Measurements from ENCODE around the gene RFC5. TPM values are rescaled to one million over a fixed set of nuclear protein-coding genes. Genes with fewer than 3 reads are reported as not detected.

The RFC5 gene
- total and polyA plus RNA-seq, 2 of the 4 experiments (the other 2 are of a cell fraction), result 14.7 to 20.1 TPM

DNA sequence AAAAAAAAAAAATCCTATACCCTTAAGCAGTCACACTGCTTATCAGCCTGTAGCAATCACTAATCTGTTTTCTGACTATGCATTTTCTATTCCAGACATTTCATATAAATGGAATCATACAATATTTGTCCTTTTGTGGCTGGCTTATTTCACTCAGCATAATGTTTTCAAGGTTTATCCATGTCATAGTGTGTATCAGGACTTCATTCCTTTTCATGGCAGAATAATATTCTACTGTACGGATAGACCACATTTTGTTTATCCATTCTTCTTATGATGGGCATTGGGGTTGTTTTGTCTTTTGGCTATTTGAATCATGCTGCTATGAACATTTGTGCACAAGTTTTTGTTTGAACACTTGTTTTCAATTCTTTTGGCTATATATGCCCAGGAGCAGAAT, 39.1 kb upstream of the RFC5 start:
- Histone ChIP-seq H3K4me3 (ENCODE audit: insufficient read depth, low read depth, low read length) (no peak overlapping the region), H4K8ac (ENCODE audit: low read depth in 2 of 2, low read length in 2 of 2) (no peak overlapping the region), H3K9me3 (ENCODE audit: control insufficient read depth, insufficient read depth, low read length) (no peaks in the 10 kb centered on the region), H3K79me1 (ENCODE audit: low read depth in 1 of 2, low read length in 2 of 2) (no peaks in the 10 kb centered on the region), H3K14ac (replicated peaks; ENCODE audit: low read depth, low read length) (no peak overlapping the region), H3K27ac (ENCODE audit: insufficient read depth, low read length) (no peak overlapping the region), H2AFZ (replicated peaks; ENCODE audit: low read length, poor library complexity) (no peak overlapping the region), H3K36me3 (ENCODE audit: control insufficient read depth, insufficient read depth, low read length) (no peaks in the 10 kb centered on the region), H3K9me1 (ENCODE audit: insufficient read depth, low read length) (no peaks in the 10 kb centered on the region), H3K4me2 (ENCODE audit: low read depth, low read length) (no peak overlapping the region), H3K9ac (ENCODE audit: low read depth, low read length) (no peak overlapping the region), H2BK120ac (ENCODE audit: low read depth, low read length) (no peak overlapping the region), H2AK5ac (ENCODE audit: low read depth, low read length) (no peak overlapping the region), H2BK20ac (ENCODE audit: low read depth, low read length) (no peak overlapping the region), H3K4ac (ENCODE audit: low read depth, low read length) (no peak overlapping the region), H4K20me1 (ENCODE audit: insufficient read depth, low read length) (no peaks in the 10 kb centered on the region), H3K18ac (ENCODE audit: low read depth, low read length) (no peak overlapping the region), H3K56ac (ENCODE audit: extremely low read depth, insufficient read depth, low read length) (no peak overlapping the region), H2AK9ac (replicated peaks; ENCODE audit: low read depth, low read length, poor library complexity) (no peak overlapping the region), H3K4me1 (ENCODE audit: control insufficient read depth, insufficient read depth, low read length) (no peaks in the 10 kb centered on the region), H4K91ac (ENCODE audit: insufficient read depth, low read depth, low read length) (no peak overlapping the region), H3K23ac (ENCODE audit: low read depth, low read length) (no peak overlapping the region), H2BK5ac (ENCODE audit: low read depth, low read length, poor library complexity, severe bottlenecking) (no peak overlapping the region), H3K27me3 (ENCODE audit: control insufficient read depth, insufficient read depth, low read length) (no peaks in the 10 kb centered on the region), H2BK15ac (ENCODE audit: low read depth, low read length) (no peak overlapping the region), H4K5ac (ENCODE audit: low read depth, low read length) (no peak overlapping the region)
- BruUV-seq (replicated peaks), result no TSS peak
- dilution Hi-C loops (cut with HindIII; ENCODE audit: low sequenced_read_pairs, unreplicated experiment) (no loop called here), intact Hi-C loops (cut with micrococcal nuclease) (no loop called here), in situ Hi-C loops (cut with MboI; ENCODE audit: low sequenced_read_pairs) (no loop called here)
- CTCF ChIA-PET, result no interaction called here
- TF ChIP-seq, protein P1, sequence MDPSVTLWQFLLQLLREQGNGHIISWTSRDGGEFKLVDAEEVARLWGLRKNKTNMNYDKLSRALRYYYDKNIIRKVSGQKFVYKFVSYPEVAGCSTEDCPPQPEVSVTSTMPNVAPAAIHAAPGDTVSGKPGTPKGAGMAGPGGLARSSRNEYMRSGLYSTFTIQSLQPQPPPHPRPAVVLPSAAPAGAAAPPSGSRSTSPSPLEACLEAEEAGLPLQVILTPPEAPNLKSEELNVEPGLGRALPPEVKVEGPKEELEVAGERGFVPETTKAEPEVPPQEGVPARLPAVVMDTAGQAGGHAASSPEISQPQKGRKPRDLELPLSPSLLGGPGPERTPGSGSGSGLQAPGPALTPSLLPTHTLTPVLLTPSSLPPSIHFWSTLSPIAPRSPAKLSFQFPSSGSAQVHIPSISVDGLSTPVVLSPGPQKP (IDR thresholded peaks at IDR 0.05; ENCODE audit: borderline replicate concordance, low read depth, low read length), result no peak
- no peak for TF ChIP-seq MXI1 (IDR thresholded peaks at IDR 0.05; ENCODE audit: borderline replicate concordance, low read depth, low read length)
- no peak for TF ChIP-seq CEBPB (IDR thresholded peaks at IDR 0.05; ENCODE audit: low read depth, low read length)
- TF ChIP-seq, protein P2, sequence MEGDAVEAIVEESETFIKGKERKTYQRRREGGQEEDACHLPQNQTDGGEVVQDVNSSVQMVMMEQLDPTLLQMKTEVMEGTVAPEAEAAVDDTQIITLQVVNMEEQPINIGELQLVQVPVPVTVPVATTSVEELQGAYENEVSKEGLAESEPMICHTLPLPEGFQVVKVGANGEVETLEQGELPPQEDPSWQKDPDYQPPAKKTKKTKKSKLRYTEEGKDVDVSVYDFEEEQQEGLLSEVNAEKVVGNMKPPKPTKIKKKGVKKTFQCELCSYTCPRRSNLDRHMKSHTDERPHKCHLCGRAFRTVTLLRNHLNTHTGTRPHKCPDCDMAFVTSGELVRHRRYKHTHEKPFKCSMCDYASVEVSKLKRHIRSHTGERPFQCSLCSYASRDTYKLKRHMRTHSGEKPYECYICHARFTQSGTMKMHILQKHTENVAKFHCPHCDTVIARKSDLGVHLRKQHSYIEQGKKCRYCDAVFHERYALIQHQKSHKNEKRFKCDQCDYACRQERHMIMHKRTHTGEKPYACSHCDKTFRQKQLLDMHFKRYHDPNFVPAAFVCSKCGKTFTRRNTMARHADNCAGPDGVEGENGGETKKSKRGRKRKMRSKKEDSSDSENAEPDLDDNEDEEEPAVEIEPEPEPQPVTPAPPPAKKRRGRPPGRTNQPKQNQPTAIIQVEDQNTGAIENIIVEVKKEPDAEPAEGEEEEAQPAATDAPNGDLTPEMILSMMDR (conservative IDR thresholded peaks at IDR 0.05; ENCODE audit: low read depth, low read length), result no peak
- TF ChIP-seq MAFK (IDR thresholded peaks at IDR 0.05; ENCODE audit: low read depth, low read length), result no peak
- TF ChIP-seq POLR2A (IDR thresholded peaks at IDR 0.05; ENCODE audit: low read depth, low read length), result no peak
- no peak for TF ChIP-seq MAZ (IDR thresholded peaks at IDR 0.05; ENCODE audit: borderline replicate concordance, low read depth, low read length)
- no peak for TF ChIP-seq CHD1 (IDR thresholded peaks at IDR 0.05; ENCODE audit: low read depth, low read length)
- no peak for TF ChIP-seq FOS (IDR thresholded peaks at IDR 0.05; ENCODE audit: low read depth, low read length)
- TF ChIP-seq RCOR1 (IDR thresholded peaks at IDR 0.05; ENCODE audit: insufficient replicate concordance, low read length), result no peak
- TF ChIP-seq RFX5 (IDR thresholded peaks at IDR 0.05; ENCODE audit: low read depth, low read length), result no peak
- TF ChIP-seq, protein P3, sequence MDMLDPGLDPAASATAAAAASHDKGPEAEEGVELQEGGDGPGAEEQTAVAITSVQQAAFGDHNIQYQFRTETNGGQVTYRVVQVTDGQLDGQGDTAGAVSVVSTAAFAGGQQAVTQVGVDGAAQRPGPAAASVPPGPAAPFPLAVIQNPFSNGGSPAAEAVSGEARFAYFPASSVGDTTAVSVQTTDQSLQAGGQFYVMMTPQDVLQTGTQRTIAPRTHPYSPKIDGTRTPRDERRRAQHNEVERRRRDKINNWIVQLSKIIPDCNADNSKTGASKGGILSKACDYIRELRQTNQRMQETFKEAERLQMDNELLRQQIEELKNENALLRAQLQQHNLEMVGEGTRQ (IDR thresholded peaks at IDR 0.05; ENCODE audit: low read depth, low read length), result no peak
- TF ChIP-seq BHLHE40 (IDR thresholded peaks at IDR 0.05; ENCODE audit: low read depth, low read length), result no peak
- no peak for TF ChIP-seq SMC3 (IDR thresholded peaks at IDR 0.05; ENCODE audit: low read depth, low read length)
- no peak for TF ChIP-seq NFE2L2 (IDR thresholded peaks at IDR 0.05; ENCODE audit: low read depth, low read length)
- TF ChIP-seq RAD21 (IDR thresholded peaks at IDR 0.05; ENCODE audit: low read length), result no peak
- POLR2A ChIA-PET (ENCODE audit: unreplicated experiment), result interaction anchor here (0.6 kb wide), 1 partner anchor 10 kb away, joined by 7 read pairs; no protein-coding TSS in a partner anchor
- DNase-seq (no peak), ATAC-seq (ENCODE audit: low read depth) (no peak)
- no CpG with 5 or more reads among the region's 1 CpG for WGBS, 2 experiments (ENCODE audit: extremely low coverage in 2 of 2, insufficient read length in 1 of 2)
